IMR-90 (cell line): ENCODE data around the gene HNRNPC.

Experiments
- BHLHE40 ChIP-seq: fragments of 150-350 bp; IDR thresholded peaks from 2 replicates; pipeline ENCODE4 v1.6.1; 2016; ENCODE audit warnings: mild to moderate bottlenecking, low read depth, low read length
- CEBPB ChIP-seq: IDR thresholded peaks from 2 replicates; pipeline ENCODE4 v1.6.1; 2012; ENCODE audit warnings: low read depth, low read length, improper control_type of control experiment
- CHD1 ChIP-seq: IDR thresholded peaks from 2 replicates; pipeline ENCODE4 v1.6.1; 2012; ENCODE audit warnings: low read depth, low read length, improper control_type of control experiment
- CTCF ChIP-seq: conservative IDR thresholded peaks from 2 replicates; pipeline ENCODE4 v1.5.1; 2012; ENCODE audit warnings: mild to moderate bottlenecking, low read depth, low read length, improper control_type of control experiment
- FOS ChIP-seq: fragments of 150-350 bp; IDR thresholded peaks from 2 replicates; pipeline ENCODE4 v1.6.1; 2016; ENCODE audit warnings: low read depth, low read length
- MAFK ChIP-seq: IDR thresholded peaks from 2 replicates; pipeline ENCODE4 v1.6.1; 2012; ENCODE audit warnings: low read depth, low read length, improper control_type of control experiment
- MAZ ChIP-seq: IDR thresholded peaks from 2 replicates; pipeline ENCODE4 v1.6.1; 2012; ENCODE audit warnings: low read depth, mild to moderate bottlenecking, low read length, improper control_type of control experiment, moderate library complexity, borderline replicate concordance
- MXI1 ChIP-seq: IDR thresholded peaks from 2 replicates; pipeline ENCODE4 v1.6.1; 2012; ENCODE audit warnings: low read depth, mild to moderate bottlenecking, low read length, moderate library complexity, borderline replicate concordance
- POLR2A ChIP-seq: IDR thresholded peaks from 2 replicates; pipeline ENCODE4 v1.6.1; 2012; ENCODE audit warnings: mild to moderate bottlenecking, low read depth, low read length
- RAD21 ChIP-seq: IDR thresholded peaks from 2 replicates; pipeline ENCODE4 v1.6.1; 2012; ENCODE audit warnings: low read length, improper control_type of control experiment
- RFX5 ChIP-seq: IDR thresholded peaks from 2 replicates; pipeline ENCODE4 v1.8.0; 2012; ENCODE audit warnings: low read depth, mild to moderate bottlenecking, low read length, moderate library complexity
- SMC3 ChIP-seq: fragments of 150-350 bp; IDR thresholded peaks from 2 replicates; pipeline ENCODE4 v1.6.1; 2016; ENCODE audit warnings: low read depth, mild to moderate bottlenecking, antibody characterized with exemption, low read length, moderate library complexity
- USF2 ChIP-seq: fragments of 150-350 bp; IDR thresholded peaks from 2 replicates; pipeline ENCODE4 v1.6.1; 2017; ENCODE audit warnings: mild to moderate bottlenecking, antibody characterized with exemption, low read length, low read depth

GRCh38 chr14:21191809-21192446, 77.3 kb downstream of the HNRNPC start:
- no peak for TF ChIP-seq MXI1
- TF ChIP-seq BHLHE40, result no peak
- TF ChIP-seq CTCF, result no peak
- TF ChIP-seq POLR2A, result no peak
- no peak for TF ChIP-seq CEBPB
- TF ChIP-seq MAFK, result no peak
- no peak for TF ChIP-seq FOS
- TF ChIP-seq USF2, result no peak
- TF ChIP-seq SMC3, result no peak
- no peak for TF ChIP-seq RFX5
- no peak for TF ChIP-seq CHD1
- TF ChIP-seq MAZ, result peak; percentile 26; the same call in 1 of the 2 replicates
- no peak for TF ChIP-seq RAD21
